GM19328 (cell line): Measurements from ENCODE around the gene KRT9.
"Not testable (repeated sequence)": the region's sequence is repeated elsewhere in the genome, so short reads cannot be mapped to it uniquely, and the experiment has no call there.

Experiments
- ATAC-seq: cut with Tn5 transposase; IDR thresholded peaks from one replicate; pipeline ENCODE4 v1.9.1; 2021; ENCODE audit warnings: mild to moderate bottlenecking, moderate library complexity; ENCODE audit not compliant: unreplicated experiment

The KRT9 gene

DNA sequence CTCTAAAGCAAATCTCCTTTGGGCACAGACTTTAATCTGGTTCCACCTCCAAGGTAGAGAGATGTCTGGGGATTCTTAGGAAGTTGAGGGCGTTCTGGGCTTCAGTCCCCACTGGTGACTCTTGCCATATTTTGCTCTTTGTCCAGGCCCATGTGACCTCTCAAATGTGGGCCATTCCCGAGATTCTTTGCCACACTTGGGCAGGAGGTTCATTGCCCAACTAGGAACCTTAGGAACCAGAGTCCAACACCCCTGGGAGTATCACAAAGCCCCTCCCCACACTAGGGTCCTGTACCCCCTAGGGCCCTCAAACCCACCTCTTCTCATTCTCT, 8.4 kb upstream of the KRT9 start:
- ATAC-seq = no peak

DNA sequence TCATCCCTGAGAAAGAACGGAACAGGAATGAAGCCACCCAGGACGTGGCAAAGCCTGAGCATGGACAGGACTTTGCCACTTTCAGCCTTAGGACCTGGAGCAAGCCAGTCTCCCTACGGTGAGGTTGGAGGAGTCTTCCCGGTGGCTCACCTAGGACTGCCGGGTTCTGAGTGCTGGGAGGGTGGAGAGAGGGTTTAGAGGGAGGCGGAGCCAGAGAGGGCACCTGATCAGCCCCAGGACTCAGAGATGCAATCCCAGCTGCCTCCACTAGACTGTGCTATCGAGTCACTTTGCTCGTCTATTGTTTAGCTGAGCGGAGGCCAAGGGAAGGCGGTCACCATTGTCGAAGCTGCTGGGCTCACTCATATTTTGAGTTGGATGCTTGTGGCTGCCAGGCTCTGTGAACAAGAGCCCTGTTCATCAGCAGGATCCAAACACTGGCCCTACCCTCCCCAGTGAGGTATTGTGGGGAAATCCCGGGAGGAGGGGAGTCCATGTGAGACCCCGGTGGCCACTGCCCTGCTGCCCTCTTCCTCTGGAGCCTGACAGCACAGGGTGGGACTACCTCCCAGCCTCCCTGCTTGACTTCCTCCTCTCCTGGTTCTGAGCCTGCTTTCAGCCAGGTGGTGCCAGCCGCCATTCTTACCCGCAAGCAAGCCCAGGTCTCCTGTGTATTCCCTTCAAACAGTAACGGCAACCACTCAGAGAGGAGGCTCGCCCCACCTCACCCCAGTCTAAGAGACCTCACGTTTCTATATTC, 7.8 kb upstream of the KRT9 start:
- no peak for ATAC-seq

DNA sequence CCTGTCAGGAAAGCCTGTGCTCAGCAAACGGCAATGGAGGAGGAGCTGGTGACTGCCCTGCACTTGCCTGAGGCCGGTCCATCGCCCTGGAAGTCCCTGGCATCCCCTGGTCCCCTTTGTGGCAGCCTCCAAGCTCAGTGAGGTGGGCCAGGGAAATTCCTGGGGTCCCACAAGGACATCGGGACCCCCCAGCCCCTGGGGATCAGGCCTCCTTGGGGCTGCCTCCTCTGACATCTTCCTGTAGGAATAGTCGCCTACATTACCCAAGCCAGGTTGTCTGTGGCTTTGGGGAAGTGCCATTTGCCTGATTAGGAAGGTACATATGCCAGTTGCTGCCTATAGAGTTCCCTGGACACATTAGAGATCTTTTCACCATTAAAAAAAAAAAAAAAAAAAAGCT, 7.1 kb upstream of the KRT9 start:
- no peak for ATAC-seq

DNA sequence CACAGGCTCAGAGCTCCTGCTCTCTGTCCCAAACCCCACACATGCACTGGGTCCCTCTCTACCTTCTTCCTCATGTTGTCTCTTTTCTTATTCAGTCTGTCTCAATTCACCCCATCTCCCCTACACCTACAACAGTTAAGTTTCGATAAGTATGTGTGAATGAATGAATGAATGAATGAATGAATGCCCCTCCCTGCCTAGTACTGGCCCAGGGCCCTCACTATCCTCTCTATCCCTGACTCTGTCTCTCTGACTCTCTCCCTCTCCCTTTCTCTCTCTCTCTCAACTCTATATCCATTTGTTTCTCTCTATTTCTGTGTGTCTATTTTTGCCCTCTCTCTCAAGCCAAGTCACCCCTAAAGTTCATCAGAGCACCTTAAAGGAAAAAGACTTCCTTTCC, 6.7 kb upstream of the KRT9 start:
- ATAC-seq = no peak

DNA sequence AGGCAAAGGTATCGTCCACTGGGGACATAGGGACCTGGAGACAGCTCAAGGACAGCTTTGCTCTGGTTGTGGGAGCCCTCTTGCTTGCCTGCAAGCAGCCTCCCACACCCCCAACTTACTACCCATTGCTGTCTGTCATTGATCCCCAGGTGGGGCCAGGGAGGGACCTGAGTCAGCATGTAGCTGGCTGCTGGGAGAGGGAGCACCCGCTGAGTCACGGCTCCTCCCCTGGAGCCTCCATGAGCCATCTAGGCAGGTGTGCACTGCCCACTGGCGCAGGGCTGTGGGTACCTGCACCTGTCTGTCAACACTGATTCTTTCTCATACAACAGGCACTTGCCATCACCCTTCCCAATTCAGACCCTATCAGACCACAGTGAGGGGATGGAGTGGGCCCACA, 4.9 kb upstream of the KRT9 start:
- not testable (repeated sequence) for ATAC-seq

DNA sequence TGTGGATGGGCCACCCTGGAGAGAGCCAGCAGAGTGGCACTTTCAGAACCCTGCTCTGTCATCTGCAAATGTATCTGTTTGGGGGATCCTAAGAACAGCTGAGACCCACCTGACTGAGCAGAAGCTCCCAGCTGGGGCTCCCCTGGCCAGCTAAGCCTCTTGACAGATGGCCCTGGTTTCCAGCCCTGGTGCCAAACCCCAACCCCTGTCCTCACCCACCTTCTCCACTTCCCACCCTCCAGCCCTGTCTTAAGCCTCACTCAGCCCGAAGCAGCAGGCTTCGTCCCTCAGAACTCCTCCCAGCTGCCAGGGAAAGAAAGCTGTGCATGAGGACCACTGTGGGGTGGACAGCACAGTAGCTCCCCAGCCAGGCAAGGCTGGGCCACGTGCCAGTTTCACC, 3.5 kb upstream of the KRT9 start:
- no peak for ATAC-seq

DNA sequence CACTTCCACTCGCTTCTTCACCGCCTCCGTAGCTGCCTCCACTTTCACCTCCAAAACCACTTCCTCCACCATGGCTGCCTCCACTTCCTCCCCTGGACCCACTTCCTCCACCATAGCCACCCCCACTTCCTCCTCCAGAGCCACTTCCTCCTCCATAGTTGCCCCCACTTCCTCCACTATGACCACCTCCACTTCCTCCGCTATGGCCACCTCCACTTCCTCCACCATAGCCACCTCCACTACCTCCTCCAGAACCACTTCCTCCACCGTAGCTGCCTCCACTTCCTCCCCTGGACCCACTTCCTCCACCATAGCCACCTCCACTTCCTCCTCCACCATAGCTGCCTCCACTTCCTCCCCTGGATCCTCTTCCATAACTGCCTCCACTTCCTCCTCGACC, 4.5 kb downstream of the KRT9 start:
- ATAC-seq = no peak

DNA sequence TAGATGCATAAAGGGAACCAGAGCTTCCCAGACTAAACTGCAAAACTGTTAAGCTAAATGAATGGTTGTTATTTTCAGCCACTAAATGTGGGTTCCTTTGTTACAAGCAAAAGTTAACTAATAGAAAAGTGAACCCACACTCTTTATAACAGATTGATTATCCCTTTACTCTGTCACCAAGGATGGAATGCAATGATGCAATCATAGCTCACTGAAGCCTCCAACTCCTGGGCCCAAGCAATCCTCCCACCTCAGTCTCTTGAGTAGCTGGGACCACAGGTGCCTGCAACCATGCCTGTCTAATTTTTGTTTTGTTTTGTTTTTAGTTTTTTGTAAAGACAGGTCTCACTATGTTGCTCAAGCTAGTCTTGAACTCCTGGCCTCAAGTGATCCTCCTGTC, 6.5 kb downstream of the KRT9 start:
- no peak for ATAC-seq

DNA sequence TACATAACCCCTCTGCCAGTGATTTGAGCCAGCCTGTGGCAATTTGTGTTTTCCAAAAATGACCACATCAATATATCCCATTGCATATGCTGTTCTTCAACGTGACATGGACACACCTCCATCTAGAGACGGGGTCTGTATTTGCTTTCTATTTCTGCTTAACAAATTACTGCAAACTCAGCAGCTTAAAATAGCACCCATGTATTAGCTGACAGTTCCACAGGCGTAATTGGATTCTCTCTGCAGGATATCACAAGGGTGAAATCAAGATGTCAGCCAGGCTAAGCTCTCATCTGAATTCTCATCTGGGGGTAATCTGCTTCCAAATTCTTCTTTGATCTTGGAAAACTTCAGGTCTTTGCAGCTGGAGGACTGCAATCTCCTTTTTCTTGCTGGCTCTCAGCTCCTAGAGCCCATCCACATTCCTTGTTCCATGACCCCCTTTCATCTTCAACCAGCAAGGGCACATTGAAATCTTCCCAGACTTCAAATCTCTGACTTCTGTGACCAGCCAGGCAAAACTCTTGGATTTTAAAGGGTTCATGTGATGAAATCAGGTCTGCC, 8.2 kb downstream of the KRT9 start:
- no peak for ATAC-seq

DNA sequence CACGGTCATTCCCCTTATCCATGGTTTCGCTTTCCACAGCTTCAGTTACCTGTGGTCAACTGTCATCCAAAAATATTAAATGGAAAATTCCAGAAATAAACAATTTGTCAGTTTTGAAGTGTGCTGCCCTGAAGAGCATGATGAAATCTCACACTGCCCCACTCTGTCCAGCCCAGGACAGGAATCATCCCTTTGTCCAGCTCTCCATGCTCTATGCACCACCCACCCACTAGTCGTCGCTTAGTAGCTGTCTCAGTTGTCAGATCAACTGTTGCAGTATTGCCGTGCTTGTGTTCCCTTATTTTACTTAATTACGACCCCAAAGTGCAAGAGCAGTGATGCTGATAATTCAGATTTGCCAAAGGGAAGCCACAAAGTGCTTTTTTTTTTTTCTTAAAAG, 10.3 kb downstream of the KRT9 start:
- ATAC-seq = no peak

DNA sequence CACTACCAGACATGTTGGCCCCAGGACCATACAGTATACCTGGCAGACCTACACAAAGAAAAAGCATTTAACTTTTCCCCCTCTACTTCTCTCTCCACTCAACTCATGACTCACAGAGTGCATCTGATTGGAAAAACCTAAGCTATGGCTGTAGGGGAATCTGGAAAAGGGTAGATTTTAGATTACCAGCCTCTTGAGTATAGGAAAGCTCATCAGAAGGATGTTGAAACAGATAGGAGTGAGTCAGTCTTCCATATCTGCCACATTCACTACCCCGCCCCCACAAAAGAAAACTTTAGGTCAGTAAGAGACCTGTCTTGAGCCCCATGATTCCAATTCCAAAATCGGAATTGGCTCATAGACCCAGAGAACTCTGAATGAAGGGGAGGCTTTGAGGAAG, 12.3 kb downstream of the KRT9 start:
- no peak for ATAC-seq

DNA sequence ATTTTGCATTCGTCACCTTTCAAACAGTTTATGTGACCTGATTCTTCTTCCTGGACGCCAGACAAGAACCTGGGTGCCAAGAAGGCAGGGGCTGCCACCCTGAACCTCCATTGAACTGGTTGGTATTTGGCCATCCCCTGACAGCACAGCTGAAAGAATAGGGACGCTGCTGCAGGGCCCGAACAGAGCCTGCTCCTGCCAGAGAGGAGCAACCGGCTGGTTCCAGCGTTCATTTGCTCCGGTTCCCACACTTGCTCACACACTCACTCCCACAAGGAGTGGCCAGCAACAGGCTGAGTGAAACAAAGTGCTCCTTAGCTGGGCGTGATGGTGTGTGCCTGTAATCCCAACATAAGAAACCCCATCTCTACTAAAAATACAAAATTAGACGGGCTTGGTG, 14.9 kb downstream of the KRT9 start:
- ATAC-seq = no peak

DNA sequence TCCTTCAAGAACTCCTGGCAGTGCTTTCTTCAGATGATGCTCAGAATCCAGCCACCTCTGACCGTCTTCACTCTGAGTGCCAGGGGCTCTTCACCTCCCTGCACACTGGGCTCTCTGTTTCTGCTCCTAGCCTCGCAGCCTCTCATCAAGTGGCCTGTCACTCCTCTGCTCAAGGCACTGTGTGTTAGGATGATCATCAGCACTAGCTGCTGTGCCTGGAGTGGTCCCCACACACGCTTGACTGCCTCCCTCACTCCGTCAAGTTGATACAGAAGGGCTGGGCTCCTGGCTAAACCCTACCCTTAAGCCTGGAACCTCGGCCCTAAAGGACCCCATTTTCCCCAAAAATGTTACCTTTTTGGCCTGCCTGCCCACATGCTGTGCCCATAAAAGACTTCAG, 15.6 kb downstream of the KRT9 start:
- ATAC-seq = no peak

DNA sequence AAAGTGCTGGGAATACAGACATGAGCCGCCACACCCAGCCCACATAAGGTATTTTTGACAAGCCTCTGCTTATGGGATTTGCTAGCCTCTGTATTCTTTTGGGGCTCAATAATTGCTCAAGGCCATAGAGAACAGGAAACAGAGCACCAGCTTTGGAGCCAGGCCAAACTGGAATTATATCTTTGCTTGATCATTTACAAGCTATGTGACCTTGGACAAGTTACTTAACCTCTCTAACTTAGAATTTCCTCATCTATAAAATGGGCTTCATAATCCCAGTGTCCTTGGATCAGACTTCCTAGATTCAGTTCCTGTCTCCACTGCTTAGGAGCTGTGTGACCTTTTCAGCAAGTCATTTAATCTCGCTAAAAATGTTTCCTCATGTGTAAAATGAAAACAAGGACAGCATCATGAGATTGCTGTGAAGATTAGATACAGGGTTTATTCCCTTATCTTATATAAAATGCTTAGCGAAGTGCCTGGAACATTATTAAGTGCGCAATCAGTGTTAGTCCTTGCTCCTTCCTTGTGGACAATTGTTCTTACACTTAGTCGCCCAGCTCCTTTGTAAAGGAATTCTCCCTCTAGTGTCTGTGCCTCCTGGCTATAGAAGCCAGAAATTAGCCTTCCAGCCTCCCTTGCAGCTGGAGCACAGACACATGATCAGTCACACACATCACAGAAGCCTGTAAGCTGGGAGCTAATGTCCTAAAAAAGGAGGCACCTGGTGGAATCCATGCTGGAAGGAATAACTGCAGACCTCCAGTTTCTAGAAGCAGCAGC, 16.6 kb downstream of the KRT9 start:
- no peak for ATAC-seq

DNA sequence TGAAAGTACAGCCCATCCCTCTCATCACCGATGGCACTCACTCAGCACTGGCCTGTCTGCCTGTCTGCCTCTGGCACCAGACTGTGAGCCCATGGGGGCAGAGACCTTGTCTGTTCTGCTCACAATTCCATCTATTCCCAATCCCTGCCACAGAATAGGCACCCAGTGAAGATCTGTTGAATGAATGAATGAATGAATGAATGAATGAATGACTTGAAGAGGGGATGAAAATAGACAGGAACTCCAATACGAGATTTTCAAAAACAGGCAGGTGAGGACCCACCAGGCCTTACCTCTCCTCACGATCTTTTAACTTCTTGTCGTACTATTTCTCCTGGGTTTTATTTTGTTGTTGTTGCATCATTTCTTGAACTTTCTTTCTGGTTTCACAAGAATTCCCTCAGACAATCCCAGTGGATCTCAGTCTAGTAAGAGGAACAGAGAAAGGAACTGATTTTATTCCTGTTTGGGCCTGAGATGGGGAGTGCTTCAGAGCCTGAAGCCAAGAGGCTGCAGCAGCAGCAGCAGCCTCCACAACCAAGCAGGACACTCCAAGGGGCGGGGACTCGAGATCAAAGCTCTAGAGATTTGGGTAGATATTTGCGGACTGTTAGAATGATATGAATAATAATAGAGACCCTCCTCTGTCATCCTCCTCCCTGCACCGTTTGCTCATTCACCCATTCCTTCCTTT, 17.7 kb downstream of the KRT9 start:
- ATAC-seq = no peak

DNA sequence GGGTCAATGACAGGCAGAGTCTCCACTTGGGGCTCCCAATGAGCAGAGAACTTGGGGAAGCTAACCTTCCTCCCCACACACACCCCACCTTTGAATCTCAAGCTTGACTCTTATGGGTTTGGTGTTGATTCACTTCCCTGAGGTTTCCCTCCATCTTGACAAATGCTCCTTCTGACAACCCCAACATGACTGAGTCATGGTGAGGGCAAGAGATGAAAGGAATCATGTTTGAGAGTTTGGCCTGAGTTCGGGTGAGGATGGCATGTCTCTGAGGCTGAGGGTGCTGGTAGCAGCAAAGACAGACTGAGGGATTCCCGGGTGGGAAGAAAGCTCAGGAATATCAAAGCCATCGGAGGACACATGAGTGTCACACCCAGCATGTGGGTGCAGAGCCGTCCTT, 18.7 kb downstream of the KRT9 start:
- no peak for ATAC-seq

DNA sequence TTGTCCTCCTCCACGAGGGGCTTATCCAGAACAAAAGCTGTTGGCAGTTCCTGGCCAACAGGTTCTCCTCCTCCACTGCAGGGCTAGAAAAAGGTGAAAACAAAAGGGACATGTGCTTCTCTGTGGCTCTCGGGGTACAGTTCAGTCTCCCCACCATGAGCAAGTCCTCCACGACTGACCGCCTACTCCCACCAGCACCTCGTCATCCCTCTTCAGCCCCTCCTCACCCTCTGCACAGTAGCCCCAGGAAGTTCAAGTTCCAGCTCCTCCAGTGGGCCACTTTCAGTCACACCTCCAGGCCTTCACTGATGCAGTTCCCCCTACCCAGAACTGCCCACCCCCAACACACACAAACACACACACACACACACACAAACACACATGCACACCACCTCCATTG, 19.4 kb downstream of the KRT9 start:
- ATAC-seq = no peak

DNA sequence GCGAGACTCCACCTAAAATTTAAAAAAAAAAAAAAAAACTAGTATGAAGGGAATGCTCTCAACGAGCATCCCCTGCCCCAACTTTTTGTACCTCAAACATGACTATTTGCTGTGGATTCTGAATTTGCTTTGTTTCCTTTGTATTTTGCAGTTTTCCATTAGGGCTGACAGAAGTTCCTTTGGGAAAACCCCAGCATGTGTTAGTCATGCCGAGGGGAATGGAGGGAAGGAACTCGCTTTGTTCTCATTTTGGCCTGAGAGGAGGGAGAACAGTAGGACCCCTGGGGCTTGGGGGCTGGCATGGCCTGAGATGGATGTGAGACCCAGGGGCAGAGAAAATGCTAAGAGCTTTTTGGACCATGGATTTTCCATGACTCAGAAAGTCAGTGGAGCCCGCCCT, 20.5 kb downstream of the KRT9 start:
- ATAC-seq = no peak

DNA sequence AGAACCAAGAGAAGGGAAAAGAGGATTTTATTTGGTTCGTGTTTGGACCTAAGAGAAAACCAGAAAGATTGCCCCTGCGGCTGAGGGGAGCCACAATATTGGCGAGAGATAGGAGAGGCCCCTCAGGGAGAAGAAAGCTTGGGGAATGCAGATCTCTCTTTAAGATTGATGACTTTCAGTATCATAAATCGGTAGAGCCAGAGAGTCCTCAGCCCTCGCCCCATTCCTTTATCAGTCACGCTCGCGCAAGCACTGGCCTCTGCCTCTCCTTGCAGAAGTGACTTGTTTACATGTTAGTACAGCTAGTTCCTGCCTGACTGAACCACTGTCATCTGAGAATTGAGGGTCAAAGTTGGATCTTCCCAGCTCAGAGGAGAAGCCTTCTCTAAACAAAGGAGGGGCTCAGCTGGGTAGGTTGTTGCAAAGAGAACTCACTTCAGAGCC, 22.2 kb downstream of the KRT9 start:
- ATAC-seq = no peak

DNA sequence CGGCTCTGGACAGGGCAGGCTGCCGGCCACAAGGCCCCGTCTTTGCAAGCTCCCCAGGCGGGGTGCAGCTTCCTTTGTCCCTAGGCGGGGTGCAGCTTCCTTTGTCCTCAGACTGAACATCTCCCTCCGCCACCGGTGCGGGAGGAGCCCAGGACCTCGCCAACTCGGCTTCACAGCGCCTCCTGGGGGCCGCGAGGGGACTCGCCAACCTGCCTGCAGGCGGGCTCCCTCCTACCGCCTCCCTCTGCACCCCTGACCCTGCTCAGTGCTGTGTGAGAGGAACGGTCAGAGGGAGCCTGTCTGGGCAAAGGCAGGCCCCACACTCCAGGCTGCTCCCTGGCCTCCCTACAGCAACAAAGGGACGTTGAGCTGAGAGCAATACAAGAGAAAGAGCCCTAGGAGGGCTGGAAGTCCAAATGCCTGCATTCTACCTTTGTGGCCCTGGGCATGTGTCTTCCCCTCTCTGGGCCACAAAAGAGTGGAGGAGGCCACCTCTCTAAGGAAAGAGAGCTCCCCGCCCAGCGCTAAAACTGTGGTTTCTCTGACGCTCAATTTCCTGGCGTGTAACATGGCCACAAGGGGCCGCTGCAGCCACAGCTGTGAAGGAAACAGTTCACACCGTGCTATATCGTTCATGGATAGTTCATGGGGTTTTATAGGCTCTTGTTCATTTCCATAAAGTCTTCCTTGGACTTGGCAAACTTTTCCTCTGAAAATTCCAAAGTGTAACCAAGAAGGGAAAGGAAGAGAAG, 22.8 kb downstream of the KRT9 start:
- ATAC-seq = no peak
